Endothelial cell of umbilical vein (primary cell): Measurements from ENCODE around the gene ABCB9. TPM values are rescaled to one million over a fixed set of nuclear protein-coding genes. Genes with fewer than 3 reads are reported as not detected.

Experiments
- BruUV-seq: library from RNA; stranded (reverse); fragments of 400-500 nt; replicated peaks from 2 replicates; lab custom pipeline; 2021; lab: Mats Ljungman, UMichigan
- CTCF ChIA-PET: fragments of 300-600, 350-600 bp; sonication (Branson Sonifier 250); formaldehyde crosslinking; loops from one replicate; lab custom pipeline; 2021; ENCODE audit warnings: antibody characterized with exemption, inconsistent platforms; lab: Charles Lee
- POLR2A ChIA-PET: fragments of 300-600, 350-600 bp; sonication (Branson Sonifier 250); formaldehyde crosslinking; loops from one replicate; lab custom pipeline; 2021; ENCODE audit warnings: antibody characterized with exemption, inconsistent platforms; lab: Charles Lee
- DNase-seq: peaks from one replicate; pipeline ENCODE4 v3.0.0-alpha.2; 2011; ENCODE audit warnings: low read depth, low spot score
- FAIRE-seq: peaks from 2 replicates; lab custom pipeline; 2011; peaks lifted over from hg19 to GRCh38; lab: Jason Lieb, UNC
- H2AFZ ChIP-seq: 2 replicates; pipeline ENCODE4 v1.6.0; 2012; ENCODE audit warnings: low read depth, low read length, control low read depth, inconsistent platforms
- H3K27ac ChIP-seq: 2 replicates; pipeline ENCODE4 v1.5.1; 2011; ENCODE audit warnings: low read depth, mild to moderate bottlenecking, control low read depth, low read length, moderate library complexity; ENCODE audit not compliant: insufficient read depth
- H3K27me3 ChIP-seq, 2 experiments: 2 replicates each; pipeline versions ENCODE4 v1.6.0 to v1.6.1; 2011; ENCODE audit warnings: low read length in 2 of 2, mixed read lengths in 1 of 2; ENCODE audit not compliant: control insufficient read depth in 2 of 2, insufficient read depth in 2 of 2
- H3K36me3 ChIP-seq, 2 experiments: 2 replicates in 1 of 2; 3 replicates in 1 of 2; pipeline ENCODE4 v1.5.1; 2011; ENCODE audit warnings: low read length in 2 of 2, mild to moderate bottlenecking in 1 of 2, moderate library complexity in 1 of 2; ENCODE audit not compliant: control insufficient read depth in 2 of 2, insufficient read depth in 2 of 2; ENCODE audit errors: extremely low read depth in 1 of 2
- H3K4me1 ChIP-seq: 3 replicates; pipeline ENCODE4 v1.5.1; 2011; ENCODE audit warnings: mild to moderate bottlenecking, low read length; ENCODE audit not compliant: control insufficient read depth, insufficient read depth; ENCODE audit errors: extremely low read depth
- H3K4me2 ChIP-seq: 2 replicates; pipeline ENCODE4 v1.6.1; 2011; ENCODE audit warnings: low read length, control low read depth, mixed read lengths; ENCODE audit not compliant: insufficient read depth
- H3K4me3 ChIP-seq, 3 experiments: fragments of 200-600 bp in 1 of 3; sonication (generic), shearing (Covaris generic) in 1 of 3; replicated peaks in 1 of 3; 2 replicates each; pipeline ENCODE4 v1.5.1; 2011 to 2016; ENCODE audit warnings: control low read depth in 3 of 3, low read length in 3 of 3, mild to moderate bottlenecking in 2 of 3, inconsistent platforms in 1 of 3, low read depth in 1 of 3, moderate library complexity in 1 of 3; ENCODE audit not compliant: insufficient read depth in 1 of 3
- H3K79me2 ChIP-seq: 2 replicates; pipeline ENCODE4 v1.6.0; 2012; ENCODE audit warnings: low read length, inconsistent platforms; ENCODE audit not compliant: control insufficient read depth, insufficient read depth
- H3K9ac ChIP-seq: replicated peaks from 2 replicates; pipeline ENCODE3; 2011; ENCODE audit warnings: low read length, control low read depth; ENCODE audit not compliant: insufficient read depth; ENCODE audit errors: extremely low read depth
- H3K9me1 ChIP-seq: replicated peaks from 3 replicates; pipeline ENCODE4 v1.6.0; 2011; ENCODE audit warnings: mild to moderate bottlenecking, low read length; ENCODE audit not compliant: control insufficient read depth, insufficient read depth; ENCODE audit errors: extremely low read depth
- H3K9me3 ChIP-seq: replicated peaks from 2 replicates; pipeline ENCODE4 v1.5.1; 2012; ENCODE audit warnings: low read length, inconsistent platforms; ENCODE audit not compliant: control insufficient read depth, insufficient read depth
- H4K20me1 ChIP-seq: replicated peaks from 2 replicates; pipeline ENCODE3; 2011; ENCODE audit warnings: mild to moderate bottlenecking, low read length; ENCODE audit not compliant: control insufficient read depth, insufficient read depth; ENCODE audit errors: extremely low read depth
- CTCF ChIP-seq, 2 donors: IDR thresholded peaks; 1 replicate in 1 of 2; 2 replicates in 1 of 2; pipeline ENCODE4 v1.5.1; 2011; ENCODE audit warnings: low read length in 2 of 2, mild to moderate bottlenecking in 2 of 2, moderate library complexity in 2 of 2, control low read depth in 1 of 2, inconsistent platforms in 1 of 2, low read depth in 1 of 2; ENCODE audit not compliant: insufficient read depth in 1 of 2; ENCODE audit errors: extremely low read depth in 1 of 2
- EZH2 ChIP-seq: IDR thresholded peaks from 2 replicates; pipeline ENCODE4 v1.6.1; 2012; ENCODE audit warnings: borderline replicate concordance, low read depth, mild to moderate bottlenecking, moderate library complexity, low read length, inconsistent platforms; ENCODE audit not compliant: severe bottlenecking
- FOS ChIP-seq: IDR thresholded peaks from 2 replicates; pipeline ENCODE4 v1.6.1; 2011; ENCODE audit warnings: mild to moderate bottlenecking, low read length, moderate library complexity, borderline replicate concordance; ENCODE audit not compliant: insufficient read depth
- GATA2 ChIP-seq: IDR thresholded peaks from 2 replicates; pipeline ENCODE4 v1.7.0; 2011; ENCODE audit warnings: low read depth, mild to moderate bottlenecking, moderate library complexity, mixed read lengths, low read length; ENCODE audit not compliant: insufficient read length, insufficient read depth
- JUN ChIP-seq: IDR thresholded peaks from 2 replicates; pipeline ENCODE4 v1.6.1; 2011; ENCODE audit warnings: borderline replicate concordance, low read depth; ENCODE audit not compliant: insufficient read length, insufficient read depth
- MAX ChIP-seq: IDR thresholded peaks from 2 replicates; pipeline ENCODE4 v1.6.1; 2011; ENCODE audit not compliant: insufficient read depth, insufficient read length
- MYC ChIP-seq: IDR thresholded peaks from one replicate; pipeline ENCODE4 v1.6.1; 2011; ENCODE audit warnings: mild to moderate bottlenecking, low read depth, low read length
- POLR2A ChIP-seq: IDR thresholded peaks from 2 replicates; pipeline ENCODE4 v1.6.1; 2012; ENCODE audit warnings: low read depth, mild to moderate bottlenecking, control low read depth, low read length
- POLR2AphosphoS5 ChIP-seq: IDR thresholded peaks from 2 replicates; pipeline ENCODE4 v1.6.1; 2012; ENCODE audit warnings: low read depth, mild to moderate bottlenecking, control low read depth, low read length, moderate library complexity; ENCODE audit not compliant: insufficient read depth
- dilution Hi-C: fragments of 300-500 bp; cut with MboI; formaldehyde crosslinking; loops from one replicate; pipeline ENCODE4 v1.15.0; 2019; ENCODE audit warnings: low sequenced_read_pairs; ENCODE audit not compliant: extremely low pct_ligation_motif_present
- intact Hi-C: fragments of 100-400 bp; cut with micrococcal nuclease; formaldehyde crosslinking; loops from one replicate; pipeline ENCODE4 v1.10.0; 2022
- polyA plus RNA-seq, 4 experiments: library from polyadenylated mRNA; depleted of rRNA in 3 of 4; stranded (reverse) in 3 of 4; unstranded in 1 of 4; fragments of >200 nt; gene quantifications; 2 replicates each; pipeline versions ENCODE4 v1.2.1 to v1.2.3, GENCODE V29; 2011 to 2012; ENCODE audit warnings: missing spikeins in 1 of 4
- total RNA-seq: library from RNA; stranded (reverse); gene quantifications from 2 replicates; pipeline ENCODE4 v1.2.3, GENCODE V29; 2021

ABCB9 gene
- total and polyA plus RNA-seq, 2 donors (not counting 3 experiments of a cell fraction or from before 2014, with no cell fraction given) = 11.7 to 16.9 TPM

- H3K27ac ChIP-seq = no peak overlapping the region
- no peak overlapping the region for H3K4me3 ChIP-seq
- FAIRE-seq = no peak
- dilution Hi-C loops = no loop called here
- H3K27me3 ChIP-seq = no peaks in the 10 kb centered on the region
- no peaks in the 10 kb centered on the region for H3K9me3 ChIP-seq
- POLR2A ChIA-PET = interaction anchor here (0.6 kb wide), 1 partner anchor 26 kb away, joined by 8 read pairs; no protein-coding TSS in a partner anchor
- H3K36me3 ChIP-seq = no peaks in the 10 kb centered on the region
- BruUV-seq = no TSS peak
- H3K9me1 ChIP-seq = no peaks in the 10 kb centered on the region
- H4K20me1 ChIP-seq = no peaks in the 10 kb centered on the region
- intact Hi-C loops = no loop called here
- H3K4me1 ChIP-seq = peaks cover 6% of the 10 kb centered on the region
- TF ChIP-seq EZH2 (no peak), GATA2 (no peak), JUN (no peak)
- H3K79me2 ChIP-seq = no peaks in the 10 kb centered on the region
- no peak overlapping the region for H3K4me2 ChIP-seq
- no peak overlapping the region for H3K9ac ChIP-seq
- CTCF ChIA-PET = interaction anchor here (0.9 to 1.3 kb wide), 4 partner anchors 12 to 270 kb away, joined by 3 to 4 read pairs (median 3); partner anchors contain the start of gene ARL6IP4
- H2AFZ ChIP-seq = no peak overlapping the region
- DNase-seq = no peak
Observed at GRCh38 chr12:122968104-122968503, 1.8 kb upstream of the ABCB9 start.

- intact Hi-C loops = loop anchor here (1.0 kb wide), 1 partner anchor 7 kb away; no protein-coding TSS in a partner anchor
- BruUV-seq = no TSS peak
Observed at GRCh38 chr12:122966743-122967550, 684 bp upstream of the ABCB9 start.

More at GRCh38 chr12:122966743-122967550, 684 bp upstream of the ABCB9 start:
- no peak for FAIRE-seq
- TF ChIP-seq MYC = no peak
- no peak for TF ChIP-seq FOS
- TF ChIP-seq JUN = no peak
- no peak for TF ChIP-seq POLR2AphosphoS5
- TF ChIP-seq CTCF (IDR thresholded peaks at IDR 0.05; ENCODE audit: extremely low read depth in 1 of 2, insufficient read depth in 1 of 2, low read depth in 1 of 2, low read length in 2 of 2) = no peak
- no peak for TF ChIP-seq GATA2
- no peak for TF ChIP-seq MAX
- TF ChIP-seq EZH2 = no peak
- TF ChIP-seq POLR2A = no peak
- no peak overlapping the region for H3K27ac ChIP-seq
- no peak overlapping the region for H2AFZ ChIP-seq
- H3K4me2 ChIP-seq = no peak overlapping the region
- H3K4me1 ChIP-seq = peaks cover 6% of the 10 kb centered on the region
- ChIA-PET CTCF (interaction anchor here (0.7 to 2.7 kb wide), 8 partner anchors 8 to 271 kb away, joined by 3 to 13 read pairs (median 4); partner anchors contain the start of gene OGFOD2), POLR2A (interaction anchor here (1.0 to 1.7 kb wide), 2 partner anchors 20 to 266 kb away, joined by 5 to 7 read pairs; partner anchors contain the start of genes MPHOSPH9 and MTRFR)
- no peaks in the 10 kb centered on the region for H3K36me3 ChIP-seq
- no peak overlapping the region for H3K9ac ChIP-seq
- H3K9me1 ChIP-seq = no peaks in the 10 kb centered on the region
- dilution Hi-C loops = no loop called here
- no peaks in the 10 kb centered on the region for H3K79me2 ChIP-seq
- H3K9me3 ChIP-seq = no peaks in the 10 kb centered on the region
- no peaks in the 10 kb centered on the region for H4K20me1 ChIP-seq
- DNase-seq = no peak
- no peak overlapping the region for H3K4me3 ChIP-seq
- no peaks in the 10 kb centered on the region for H3K27me3 ChIP-seq
